ENCODE data around the gene CDC6.

CDC6 gene

GRCh38 chr17:40287494-40288369, at the start of gene CDC6:
Gene CDC6 (plus strand): TSS chr17:40287879. CDS start chr17:40289421, 1,542 bp downstream.
- peak; percentile 75 for DNase-seq (ENCODE audit: insufficient read length, low spot score)
- no peak for FAIRE-seq
- no peak for TF ChIP-seq CTCF (IDR thresholded peaks at IDR 0.05; ENCODE audit: insufficient read depth, missing control alignments)

- DNase-seq (ENCODE audit: insufficient read length, low spot score) = no peak
- FAIRE-seq = peak; percentile 6
- TF ChIP-seq CTCF (IDR thresholded peaks at IDR 0.05; ENCODE audit: insufficient read depth, missing control alignments) = no peak
These were observed 46.3 kb upstream of the CDC6 start for GRCh38 chr17:40241252-40241834.

GRCh38 chr17:40242774-40243173, 44.9 kb upstream of the CDC6 start:
- DNase-seq (ENCODE audit: insufficient read length, low spot score) = no peak
- TF ChIP-seq CTCF (IDR thresholded peaks at IDR 0.05; ENCODE audit: insufficient read depth, missing control alignments) = no peak
- FAIRE-seq = no peak

GRCh38 chr17:40243761-40244160, 43.9 kb upstream of the CDC6 start:
- FAIRE-seq = no peak
- TF ChIP-seq CTCF (IDR thresholded peaks at IDR 0.05; ENCODE audit: insufficient read depth, missing control alignments) = no peak
- no peak for DNase-seq (ENCODE audit: insufficient read length, low spot score)

GRCh38 chr17:40244255-40244654, 43.4 kb upstream of the CDC6 start:
- FAIRE-seq (no peak), DNase-seq (ENCODE audit: insufficient read length, low spot score) (peak; percentile 47)
- no peak for TF ChIP-seq CTCF (IDR thresholded peaks at IDR 0.05; ENCODE audit: insufficient read depth, missing control alignments)

GRCh38 chr17:40247926-40248495, 39.7 kb upstream of the CDC6 start:
- DNase-seq (ENCODE audit: insufficient read length, low spot score) (no peak), FAIRE-seq (no peak)
- TF ChIP-seq CTCF (IDR thresholded peaks at IDR 0.05; ENCODE audit: insufficient read depth, missing control alignments) = no peak

Measured in D721Med (cell line).